ENCODE measurements around the gene ZNF358. TPM values are rescaled to one million over a fixed set of nuclear protein-coding genes. Genes with fewer than 3 reads are reported as not detected.

Gene ZNF358
- total and polyA plus RNA-seq, 2 of the 13 experiments (the other 11 are each of a cell fraction or from before 2014, with no cell fraction given) = 9.1 to 37.0 TPM

- no peak for TF ChIP-seq JDP2 (CRISPR knock-in tag; IDR thresholded peaks at IDR 0.05; ENCODE audit: borderline replicate concordance)
- peak; percentile 68; the same call in 1 of the 2 replicates for TF ChIP-seq CSRNP1 (CRISPR knock-in tag; IDR thresholded peaks at IDR 0.05)
- TF ChIP-seq, protein P1, sequence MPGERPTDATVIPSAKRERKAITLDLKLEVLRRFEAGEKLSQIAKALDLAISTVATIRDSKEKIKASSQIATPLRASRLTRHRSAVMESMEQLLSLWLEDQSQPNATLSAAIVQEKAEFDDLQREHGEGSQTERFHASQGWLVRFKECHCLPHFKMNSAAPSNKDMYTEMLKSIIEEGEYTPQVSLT (CRISPR knock-in tag; IDR thresholded peaks at IDR 0.05; ENCODE audit: borderline replicate concordance, low read depth) = no peak
- peak; percentile 77; the same call in 1 of the 2 replicates for TF ChIP-seq ZIK1 (CRISPR knock-in tag; IDR thresholded peaks at IDR 0.05; ENCODE audit: borderline replicate concordance, low read depth)
- TF ChIP-seq JARID2 (CRISPR knock-in tag; IDR thresholded peaks at IDR 0.05; ENCODE audit: insufficient replicate concordance) = peak; percentile 70
- no peak for TF ChIP-seq ZNF33B (CRISPR knock-in tag; IDR thresholded peaks at IDR 0.05)
- no peak for TF ChIP-seq ZNF407 (CRISPR knock-in tag; IDR thresholded peaks at IDR 0.05; ENCODE audit: not compliant biosample characterization)
- TF ChIP-seq PRDM10 (CRISPR knock-in tag; IDR thresholded peaks at IDR 0.05; ENCODE audit: low read depth) = 0 out of 2 replicates have a peak, but pooled peaks have one; percentile 64
- no peak for TF ChIP-seq ZSCAN22 (CRISPR knock-in tag; IDR thresholded peaks at IDR 0.05)
- no peak for TF ChIP-seq FLYWCH1 (CRISPR knock-in tag; IDR thresholded peaks at IDR 0.05)
- TF ChIP-seq BRCA1 (CRISPR knock-in tag; IDR thresholded peaks at IDR 0.05) = peak; percentile 85; the same call in 1 of the 2 replicates
- no peak for TF ChIP-seq TSC22D2 (CRISPR knock-in tag; IDR thresholded peaks at IDR 0.05; ENCODE audit: borderline replicate concordance)
- peak; percentile 62; the same call in 1 of the 2 replicates for TF ChIP-seq TBX2 (CRISPR knock-in tag; IDR thresholded peaks at IDR 0.05; ENCODE audit: borderline replicate concordance)
Measured at GRCh38 chr19:7522072-7522922, 6.4 kb downstream of the ZNF358 start, which contains the start of gene MCOLN1 (continued).

Data from HepG2 (cell line).